ENCODE measurements around the gene CABLES1. TPM values are rescaled to one million over a fixed set of nuclear protein-coding genes. Genes with fewer than 3 reads are reported as not detected.

Gene CABLES1
- total RNA-seq, 1 experiment from 2014 or later, result 66.4 TPM

DNA sequence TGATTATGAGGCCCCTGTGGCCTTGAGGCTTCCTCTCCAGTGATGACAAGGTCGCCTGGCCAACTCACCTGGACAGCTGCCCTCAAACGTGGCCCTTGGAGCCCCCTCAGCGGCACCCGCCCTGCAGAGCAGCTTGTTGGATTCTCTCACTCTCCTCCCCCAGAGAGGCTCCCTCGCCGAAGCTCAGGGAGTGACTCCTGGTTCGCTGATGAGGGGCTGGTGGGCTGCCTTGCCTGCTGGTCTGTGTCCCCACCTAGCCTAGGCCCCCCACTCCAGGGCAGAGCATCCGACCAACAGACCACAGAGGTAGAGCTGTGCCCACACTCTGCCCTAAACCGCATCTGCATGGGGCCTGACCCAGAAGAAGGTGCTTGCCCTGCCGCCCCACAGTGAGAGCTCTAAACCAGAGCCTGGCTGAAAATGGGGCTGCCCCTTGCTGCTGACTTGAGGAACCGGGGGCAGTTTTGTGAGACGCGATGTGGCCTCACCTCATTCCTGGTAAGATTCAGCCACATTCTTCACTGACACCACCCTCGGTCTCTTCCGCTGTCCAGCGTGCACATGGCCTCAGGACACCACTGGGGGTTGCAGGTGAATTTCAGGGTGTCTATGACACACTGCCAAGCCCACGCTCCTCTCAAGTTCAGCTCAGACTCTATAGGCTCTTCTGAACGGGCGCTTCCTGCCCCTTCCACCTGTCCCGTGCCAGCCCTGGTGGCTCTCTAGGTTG, 131.6 kb downstream of the CABLES1 start:
- CTCF ChIA-PET, result interaction anchor here (0.6 kb wide), 1 partner anchor 145 kb away, joined by 3 read pairs; no protein-coding TSS in a partner anchor
- POLR2A ChIA-PET, result interaction anchor here (0.7 kb wide), 1 partner anchor 134 kb away, joined by 6 read pairs; no protein-coding TSS in a partner anchor
- no TSS peak for BruUV-seq (replicated peaks)
- Histone ChIP-seq H3K4me1 (ENCODE audit: control insufficient read depth, insufficient read depth, low read length) (peaks cover 11% of the 10 kb centered on the region; the same call in 1 of the 2 replicates), H3K27ac (ENCODE audit: low read length) (peak overlapping the region; percentile 62; the same call in 1 of the 2 replicates), H3K27me3 (ENCODE audit: control insufficient read depth, insufficient read depth, low read length) (no peaks in the 10 kb centered on the region), H3K4me3 (ENCODE audit: low read depth in 2 of 2, low read length in 2 of 2) (no peak overlapping the region), H3K9me3 (ENCODE audit: control insufficient read depth, insufficient read depth, low read depth, low read length) (0 out of 2 replicates have a peak, but pooled peaks cover 3% of the 10 kb centered on the region), H3K36me3 (ENCODE audit: control insufficient read depth, insufficient read depth, low read length) (no peaks in the 10 kb centered on the region)
- ATAC-seq (0 out of 2 replicates have a peak, but pooled peaks have one; percentile 24), DNase-seq (ENCODE audit: low read depth, low spot score) (no peak)
- in situ Hi-C loops (cut with HindIII; ENCODE audit: low pct_unique_long_range_greater_than_20kb, low sequenced_read_pairs), result no loop called here
- intact Hi-C loops (cut with micrococcal nuclease; ENCODE audit: unreplicated experiment), result loop anchor here (10.0 kb wide), 1 partner anchor 88 kb away; no protein-coding TSS in a partner anchor
- TF ChIP-seq POLR2AphosphoS5 (IDR thresholded peaks at IDR 0.05; ENCODE audit: low read depth, low read length), result no peak
- TF ChIP-seq, protein P1, sequence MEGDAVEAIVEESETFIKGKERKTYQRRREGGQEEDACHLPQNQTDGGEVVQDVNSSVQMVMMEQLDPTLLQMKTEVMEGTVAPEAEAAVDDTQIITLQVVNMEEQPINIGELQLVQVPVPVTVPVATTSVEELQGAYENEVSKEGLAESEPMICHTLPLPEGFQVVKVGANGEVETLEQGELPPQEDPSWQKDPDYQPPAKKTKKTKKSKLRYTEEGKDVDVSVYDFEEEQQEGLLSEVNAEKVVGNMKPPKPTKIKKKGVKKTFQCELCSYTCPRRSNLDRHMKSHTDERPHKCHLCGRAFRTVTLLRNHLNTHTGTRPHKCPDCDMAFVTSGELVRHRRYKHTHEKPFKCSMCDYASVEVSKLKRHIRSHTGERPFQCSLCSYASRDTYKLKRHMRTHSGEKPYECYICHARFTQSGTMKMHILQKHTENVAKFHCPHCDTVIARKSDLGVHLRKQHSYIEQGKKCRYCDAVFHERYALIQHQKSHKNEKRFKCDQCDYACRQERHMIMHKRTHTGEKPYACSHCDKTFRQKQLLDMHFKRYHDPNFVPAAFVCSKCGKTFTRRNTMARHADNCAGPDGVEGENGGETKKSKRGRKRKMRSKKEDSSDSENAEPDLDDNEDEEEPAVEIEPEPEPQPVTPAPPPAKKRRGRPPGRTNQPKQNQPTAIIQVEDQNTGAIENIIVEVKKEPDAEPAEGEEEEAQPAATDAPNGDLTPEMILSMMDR (IDR thresholded peaks at IDR 0.05), result no peak
- no peak for TF ChIP-seq SIN3A (IDR thresholded peaks at IDR 0.05; ENCODE audit: borderline replicate concordance, insufficient read depth, low read depth, low read length)
- TF ChIP-seq, protein P2, sequence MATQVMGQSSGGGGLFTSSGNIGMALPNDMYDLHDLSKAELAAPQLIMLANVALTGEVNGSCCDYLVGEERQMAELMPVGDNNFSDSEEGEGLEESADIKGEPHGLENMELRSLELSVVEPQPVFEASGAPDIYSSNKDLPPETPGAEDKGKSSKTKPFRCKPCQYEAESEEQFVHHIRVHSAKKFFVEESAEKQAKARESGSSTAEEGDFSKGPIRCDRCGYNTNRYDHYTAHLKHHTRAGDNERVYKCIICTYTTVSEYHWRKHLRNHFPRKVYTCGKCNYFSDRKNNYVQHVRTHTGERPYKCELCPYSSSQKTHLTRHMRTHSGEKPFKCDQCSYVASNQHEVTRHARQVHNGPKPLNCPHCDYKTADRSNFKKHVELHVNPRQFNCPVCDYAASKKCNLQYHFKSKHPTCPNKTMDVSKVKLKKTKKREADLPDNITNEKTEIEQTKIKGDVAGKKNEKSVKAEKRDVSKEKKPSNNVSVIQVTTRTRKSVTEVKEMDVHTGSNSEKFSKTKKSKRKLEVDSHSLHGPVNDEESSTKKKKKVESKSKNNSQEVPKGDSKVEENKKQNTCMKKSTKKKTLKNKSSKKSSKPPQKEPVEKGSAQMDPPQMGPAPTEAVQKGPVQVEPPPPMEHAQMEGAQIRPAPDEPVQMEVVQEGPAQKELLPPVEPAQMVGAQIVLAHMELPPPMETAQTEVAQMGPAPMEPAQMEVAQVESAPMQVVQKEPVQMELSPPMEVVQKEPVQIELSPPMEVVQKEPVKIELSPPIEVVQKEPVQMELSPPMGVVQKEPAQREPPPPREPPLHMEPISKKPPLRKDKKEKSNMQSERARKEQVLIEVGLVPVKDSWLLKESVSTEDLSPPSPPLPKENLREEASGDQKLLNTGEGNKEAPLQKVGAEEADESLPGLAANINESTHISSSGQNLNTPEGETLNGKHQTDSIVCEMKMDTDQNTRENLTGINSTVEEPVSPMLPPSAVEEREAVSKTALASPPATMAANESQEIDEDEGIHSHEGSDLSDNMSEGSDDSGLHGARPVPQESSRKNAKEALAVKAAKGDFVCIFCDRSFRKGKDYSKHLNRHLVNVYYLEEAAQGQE (IDR thresholded peaks at IDR 0.05; ENCODE audit: insufficient read depth in 1 of 2, low read depth in 2 of 2, low read length in 1 of 2), result no peak
- no peak for TF ChIP-seq TCF7L2 (IDR thresholded peaks at IDR 0.05; ENCODE audit: low read depth, low read length)

DNA sequence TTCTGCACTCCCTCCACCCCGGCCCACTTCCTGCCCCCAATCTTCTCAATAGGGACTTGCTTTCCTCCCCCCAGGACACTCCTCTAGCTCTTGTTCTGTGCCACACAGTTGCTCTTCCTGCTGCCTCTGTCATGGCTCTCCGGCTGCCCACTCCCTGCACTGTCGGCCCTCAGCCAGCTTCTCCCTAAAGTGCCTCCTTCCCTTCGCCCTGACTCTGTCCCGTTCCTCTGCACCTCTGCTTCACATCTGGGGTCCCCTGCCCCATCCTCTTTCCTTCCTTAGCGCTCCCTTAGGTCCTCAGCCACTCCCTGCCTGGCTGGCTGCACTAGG, 132.1 kb downstream of the CABLES1 start:
- BruUV-seq (replicated peaks), result no TSS peak
- TF ChIP-seq POLR2AphosphoS5 (IDR thresholded peaks at IDR 0.05; ENCODE audit: low read depth, low read length), result no peak
- no peak for TF ChIP-seq TCF7L2 (IDR thresholded peaks at IDR 0.05; ENCODE audit: low read depth, low read length)
- TF ChIP-seq SIN3A (IDR thresholded peaks at IDR 0.05; ENCODE audit: borderline replicate concordance, insufficient read depth, low read depth, low read length), result no peak
- TF ChIP-seq, protein P1 (IDR thresholded peaks at IDR 0.05), result no peak
- TF ChIP-seq, protein P2 (IDR thresholded peaks at IDR 0.05; ENCODE audit: insufficient read depth in 1 of 2, low read depth in 2 of 2, low read length in 1 of 2), result no peak
- Histone ChIP-seq H3K36me3 (ENCODE audit: control insufficient read depth, insufficient read depth, low read length) (no peaks in the 10 kb centered on the region), H3K9me3 (ENCODE audit: control insufficient read depth, insufficient read depth, low read depth, low read length) (0 out of 2 replicates have a peak, but pooled peaks cover 3% of the 10 kb centered on the region), H3K4me1 (ENCODE audit: control insufficient read depth, insufficient read depth, low read length) (peaks cover 8% of the 10 kb centered on the region; the same call in 1 of the 2 replicates), H3K4me3 (ENCODE audit: low read depth in 2 of 2, low read length in 2 of 2) (no peak overlapping the region), H3K27me3 (ENCODE audit: control insufficient read depth, insufficient read depth, low read length) (no peaks in the 10 kb centered on the region), H3K27ac (ENCODE audit: low read length) (peak overlapping the region; percentile 58)
- ATAC-seq (0 out of 2 replicates have a peak, but pooled peaks have one; percentile 27), DNase-seq (ENCODE audit: low read depth, low spot score) (no peak)
- CTCF ChIA-PET, result no interaction called here
- in situ Hi-C loops (cut with HindIII; ENCODE audit: low pct_unique_long_range_greater_than_20kb, low sequenced_read_pairs) (no loop called here), intact Hi-C loops (cut with micrococcal nuclease; ENCODE audit: unreplicated experiment) (loop anchor here (10.0 kb wide), 1 partner anchor 87 kb away; no protein-coding TSS in a partner anchor)
- POLR2A ChIA-PET, result no interaction called here

Measured in Panc1 (cell line).